Epithelial cell of proximal tubule (primary cell): ENCODE results near the gene GALK1. TPM values are rescaled to one million over a fixed set of nuclear protein-coding genes. Genes with fewer than 3 reads are reported as not detected.
"Not testable (repeated sequence)": the region's sequence is repeated elsewhere in the genome, so short reads cannot be mapped to it uniquely, and the experiment has no call there.

Source experiments
- DNase-seq: peaks from one replicate; pipeline ENCODE4 v3.0.0-alpha.2; 2011; ENCODE audit warnings: low read depth
- H3K4me3 ChIP-seq: 2 replicates; pipeline ENCODE4 v1.5.1; 2011; ENCODE audit warnings: low read depth, mild to moderate bottlenecking, low read length
- CTCF ChIP-seq: conservative IDR thresholded peaks from 2 replicates; pipeline ENCODE4 v1.5.1; 2012; ENCODE audit warnings: low read depth, mild to moderate bottlenecking, low read length
- total RNA-seq: library from RNA; depleted of rRNA; stranded (reverse); fragments of >200 nt; gene quantifications from 2 replicates; pipeline ENCODE4 v1.2.3, GENCODE V29; 2015

Gene GALK1
- total RNA-seq, 1 donor from 2014 or later: 48.2 TPM

- TF ChIP-seq CTCF: no peak
Measured at GRCh38 chr17:75763269-75763607, 1.8 kb downstream of the GALK1 start.

GRCh38 chr17:75762513-75763268, 2.3 kb downstream of the GALK1 start:
- no peak for DNase-seq
- no peak overlapping the region for H3K4me3 ChIP-seq
- no peak for TF ChIP-seq CTCF

More at GRCh38 chr17:75763269-75763607, 1.8 kb downstream of the GALK1 start:
- DNase-seq: no peak
- H3K4me3 ChIP-seq: no peak overlapping the region

DNA sequence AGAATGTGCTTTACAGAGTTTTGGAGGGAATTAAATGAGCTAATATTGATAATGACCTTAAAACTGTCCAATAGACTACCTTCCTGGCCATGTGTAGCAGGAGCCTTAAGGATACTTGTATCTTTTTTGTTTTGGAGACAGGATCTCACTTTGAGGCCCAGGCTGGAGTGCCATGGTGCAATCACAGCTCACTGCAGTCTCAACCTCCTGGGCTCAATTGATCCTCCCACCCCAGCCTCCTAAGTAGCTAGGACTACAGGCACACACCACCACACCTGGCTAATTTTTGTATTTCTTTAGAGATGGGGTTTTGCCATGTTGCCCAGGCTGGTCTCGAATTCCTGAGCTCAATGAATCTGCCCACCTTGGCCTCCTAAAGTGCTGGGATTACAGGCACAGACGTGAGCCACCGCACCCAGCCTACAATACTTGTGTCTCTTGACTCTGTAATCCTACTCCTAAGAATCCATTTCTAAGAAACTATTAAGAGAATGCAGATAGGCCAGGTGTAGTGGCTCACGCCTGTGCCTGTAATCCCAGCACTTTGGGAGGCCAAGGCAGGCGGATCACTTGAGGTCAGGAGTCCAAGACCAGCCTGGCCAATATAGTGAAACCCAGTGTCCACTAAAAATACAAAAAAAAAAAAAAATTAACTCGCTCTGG, 4.9 kb downstream of the GALK1 start:
- not testable (repeated sequence) for DNase-seq, H3K4me3 ChIP-seq

DNA sequence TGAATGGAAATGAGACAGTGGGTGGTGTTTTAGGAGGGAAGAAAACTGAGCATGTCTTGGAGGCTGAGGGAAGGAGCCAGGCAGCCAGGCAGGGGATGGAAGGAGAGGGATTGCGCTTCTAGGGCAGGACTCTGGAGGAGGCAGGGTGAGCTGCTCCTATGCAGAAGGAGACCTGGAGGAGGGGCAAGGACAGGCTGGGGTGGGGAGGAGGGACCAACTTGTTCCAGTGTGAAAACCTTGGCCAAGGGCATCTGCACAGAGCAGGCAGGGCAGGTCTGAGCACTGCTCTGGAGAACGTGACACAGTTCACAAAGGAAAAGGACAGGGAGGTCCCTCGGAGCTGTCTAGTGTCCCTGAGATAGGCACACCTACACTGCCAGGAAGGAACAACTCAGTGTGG, 5.5 kb downstream of the GALK1 start:
- TF ChIP-seq CTCF: no peak
- DNase-seq: no peak
- H3K4me3 ChIP-seq: no peak overlapping the region

GRCh38 chr17:75758131-75758905, 6.7 kb downstream of the GALK1 start:
- no peak for DNase-seq
- no peak overlapping the region for H3K4me3 ChIP-seq
- TF ChIP-seq CTCF: peak; percentile 58

GRCh38 chr17:75757086-75757681, 7.8 kb downstream of the GALK1 start:
- DNase-seq: no peak
- TF ChIP-seq CTCF: no peak
- H3K4me3 ChIP-seq: no peak overlapping the region

GRCh38 chr17:75756451-75757085, 8.4 kb downstream of the GALK1 start:
- no peak for DNase-seq
- TF ChIP-seq CTCF: no peak
- no peak overlapping the region for H3K4me3 ChIP-seq
